ENCODE measurements around the gene ATG2A. TPM values are rescaled to one million over a fixed set of nuclear protein-coding genes. Genes with fewer than 3 reads are reported as not detected.

The ATG2A gene
- polyA plus RNA-seq, 1 donor from 2014 or later: 3.9 TPM

GRCh38 chr11:64877390-64878222, 39.4 kb downstream of the ATG2A start:
- Mint-ChIP-seq H3K4me1 (peaks cover 46 to 54% (median 47%) of the 10 kb centered on the region in 3 donors), H3K27ac (peak overlapping the region; percentile 86 to 98 (median 92)), H3K36me3 (peaks cover 15% of the 10 kb centered on the region), H3K9me3 (no peaks in the 10 kb centered on the region), H3K4me3 (peak overlapping the region; percentile 94 to 99 (median 97)), H3K27me3 (peaks cover 2% of the 10 kb centered on the region)

- H3K27me3 Mint-ChIP-seq: peaks cover 2% of the 10 kb centered on the region
- H3K9me3 Mint-ChIP-seq: no peaks in the 10 kb centered on the region
- H3K4me1 Mint-ChIP-seq: peaks cover 50 to 57% (median 52%) of the 10 kb centered on the region in 3 donors
- peak overlapping the region; percentile 94 to 99 (median 97) for H3K4me3 Mint-ChIP-seq
- H3K36me3 Mint-ChIP-seq: peaks cover 15% of the 10 kb centered on the region
- peak overlapping the region; percentile 86 to 98 (median 92) for H3K27ac Mint-ChIP-seq
These were observed 40.1 kb downstream of the ATG2A start for GRCh38 chr11:64876835-64877341.

- H3K4me3 Mint-ChIP-seq: peak overlapping the region; percentile 94 to 99 (median 97)
- no peaks in the 10 kb centered on the region for H3K9me3 Mint-ChIP-seq
- H3K4me1 Mint-ChIP-seq: peaks cover 56 to 60% (median 58%) of the 10 kb centered on the region in 3 donors
- H3K36me3 Mint-ChIP-seq: peaks cover 15% of the 10 kb centered on the region
- peak overlapping the region; percentile 86 to 98 (median 92) for H3K27ac Mint-ChIP-seq
- H3K27me3 Mint-ChIP-seq: peaks cover 2% of the 10 kb centered on the region
These were observed 40.7 kb downstream of the ATG2A start for GRCh38 chr11:64876229-64876750.

- H3K4me1 Mint-ChIP-seq: peaks cover 53 to 57% (median 54%) of the 10 kb centered on the region in 3 donors
- H3K27me3 Mint-ChIP-seq: no peaks in the 10 kb centered on the region
- H3K4me3 Mint-ChIP-seq: peak overlapping the region; percentile 94 to 99 (median 97)
- peaks cover 15% of the 10 kb centered on the region for H3K36me3 Mint-ChIP-seq
- peak overlapping the region; percentile 86 to 98 (median 92) for H3K27ac Mint-ChIP-seq
- no peaks in the 10 kb centered on the region for H3K9me3 Mint-ChIP-seq
These were observed 41.4 kb downstream of the ATG2A start for GRCh38 chr11:64875369-64876228.

- peaks cover 48 to 56% (median 49%) of the 10 kb centered on the region in 3 donors for H3K4me1 Mint-ChIP-seq
- H3K27me3 Mint-ChIP-seq: no peaks in the 10 kb centered on the region
- no peaks in the 10 kb centered on the region for H3K9me3 Mint-ChIP-seq
- peak overlapping the region; percentile 86 to 98 (median 92) for H3K27ac Mint-ChIP-seq
- H3K4me3 Mint-ChIP-seq: peak overlapping the region; percentile 94 to 99 (median 97)
- H3K36me3 Mint-ChIP-seq: peaks cover 17% of the 10 kb centered on the region
These were observed 42.4 kb downstream of the ATG2A start for GRCh38 chr11:64874308-64875240.

GRCh38 chr11:64872790-64873488, 44.1 kb downstream of the ATG2A start:
- Mint-ChIP-seq H3K4me3 (peak overlapping the region; percentile 67 to 97 (median 78)), H3K4me1 (peaks cover 46 to 64% (median 53%) of the 10 kb centered on the region in 3 donors), H3K27me3 (peaks cover 2% of the 10 kb centered on the region), H3K36me3 (peaks cover 17% of the 10 kb centered on the region), H3K27ac (peak overlapping the region; percentile 66 to 84 (median 80)), H3K9me3 (no peaks in the 10 kb centered on the region)

- Mint-ChIP-seq H3K4me3 (peak overlapping the region; percentile 74 to 93 (median 90)), H3K27me3 (peaks cover 2% of the 10 kb centered on the region), H3K36me3 (peaks cover 16% of the 10 kb centered on the region), H3K27ac (peak overlapping the region in 2 of 3 donors; percentile 66 to 71), H3K9me3 (no peaks in the 10 kb centered on the region), H3K4me1 (peaks cover 51 to 66% (median 60%) of the 10 kb centered on the region in 3 donors)
These were observed 45.5 kb downstream of the ATG2A start for GRCh38 chr11:64871492-64871891.

- Mint-ChIP-seq H3K4me3 (peak overlapping the region; percentile 74 to 93 (median 90)), H3K36me3 (peaks cover 14% of the 10 kb centered on the region), H3K27ac (peak overlapping the region; percentile 66 to 81 (median 71)), H3K27me3 (peaks cover 2% of the 10 kb centered on the region), H3K9me3 (no peaks in the 10 kb centered on the region), H3K4me1 (peaks cover 53 to 71% (median 64%) of the 10 kb centered on the region in 3 donors)
These were observed 46.0 kb downstream of the ATG2A start for GRCh38 chr11:64870893-64871466.

- H3K4me1 Mint-ChIP-seq: peaks cover 55 to 73% (median 65%) of the 10 kb centered on the region in 3 donors
- H3K36me3 Mint-ChIP-seq: peaks cover 14% of the 10 kb centered on the region
- H3K27ac Mint-ChIP-seq: peak overlapping the region in 2 of 3 donors; percentile 66 to 81
These were observed 46.7 kb downstream of the ATG2A start for GRCh38 chr11:64870176-64870892.

GRCh38 chr11:64869571-64870175, 47.3 kb downstream of the ATG2A start:
- Mint-ChIP-seq H3K36me3 (peaks cover 12% of the 10 kb centered on the region), H3K27me3 (peaks cover 2% of the 10 kb centered on the region), H3K4me1 (peaks cover 53 to 71% (median 63%) of the 10 kb centered on the region in 3 donors), H3K4me3 (peak overlapping the region; percentile 71 to 91 (median 90)), H3K27ac (peak overlapping the region in 2 of 3 donors; percentile 66 to 81), H3K9me3 (peaks cover 0 to 2% (median 0%) of the 10 kb centered on the region in 3 donors)

More at GRCh38 chr11:64870176-64870892, 46.7 kb downstream of the ATG2A start:
- Mint-ChIP-seq H3K27me3 (peaks cover 2% of the 10 kb centered on the region), H3K4me3 (peak overlapping the region; percentile 72 to 91 (median 90)), H3K9me3 (peaks cover 0 to 2% (median 0%) of the 10 kb centered on the region in 3 donors)

- peak overlapping the region; percentile 48 to 81 (median 66) for H3K27ac Mint-ChIP-seq
- peaks cover 10% of the 10 kb centered on the region for H3K36me3 Mint-ChIP-seq
- peaks cover 2% of the 10 kb centered on the region for H3K27me3 Mint-ChIP-seq
- peaks cover 0 to 2% (median 0%) of the 10 kb centered on the region in 3 donors for H3K9me3 Mint-ChIP-seq
- peaks cover 47 to 69% (median 56%) of the 10 kb centered on the region in 3 donors for H3K4me1 Mint-ChIP-seq
- H3K4me3 Mint-ChIP-seq: peak overlapping the region; percentile 58 to 91 (median 70)
These were observed 48.0 kb downstream of the ATG2A start for GRCh38 chr11:64868904-64869570.

All from IgD-negative memory B cell (primary cell).